Smooth muscle cell (in vitro differentiated cells): Measurements from ENCODE around the gene BRD7. TPM values are rescaled to one million over a fixed set of nuclear protein-coding genes. Genes with fewer than 3 reads are reported as not detected.

ENCODE experiments used
- DNase-seq: peaks from one replicate; lab custom pipeline; 2025; ENCODE audit not compliant: unreplicated experiment; lab: John Stamatoyannopoulos, UW
- H2AFZ ChIP-seq: fragments of 200-600 bp; sonication (generic); 2 replicates; pipeline ENCODE4 v1.6.0; 2016; ENCODE audit warnings: antibody characterized with exemption, low read depth, mild to moderate bottlenecking
- H3F3A ChIP-seq: fragments of 200-600 bp; sonication (generic); 2 replicates; pipeline ENCODE4 v1.6.0; 2017; ENCODE audit warnings: antibody characterized with exemption, low read depth
- H3K27ac ChIP-seq: fragments of 200-600 bp; sonication (generic); 2 replicates; pipeline ENCODE4 v1.5.1; 2016; ENCODE audit warnings: low read depth, mild to moderate bottlenecking
- H3K27me3 ChIP-seq: fragments of 200-600 bp; sonication (generic); 2 replicates; pipeline ENCODE4 v1.6.1; 2016; ENCODE audit warnings: low read depth, mild to moderate bottlenecking
- H3K36me3 ChIP-seq: fragments of 200-600 bp; sonication (generic); 2 replicates; pipeline ENCODE4 v1.5.1; 2016; ENCODE audit warnings: low read depth
- H3K4me1 ChIP-seq: fragments of 200-600 bp; sonication (generic); 2 replicates; pipeline ENCODE4 v1.5.1; 2016; ENCODE audit warnings: low read depth
- H3K4me2 ChIP-seq: fragments of 200-600 bp; sonication (generic); 2 replicates; pipeline ENCODE4 v1.6.0; 2016; ENCODE audit warnings: mild to moderate bottlenecking
- H3K4me3 ChIP-seq: fragments of 200-600 bp; sonication (generic); 2 replicates; pipeline ENCODE4 v1.5.1; 2016; ENCODE audit warnings: mild to moderate bottlenecking
- H3K79me2 ChIP-seq: fragments of 200-600 bp; sonication (generic); 2 replicates; pipeline ENCODE4 v1.6.0; 2016; ENCODE audit warnings: low read depth, mild to moderate bottlenecking
- H3K9ac ChIP-seq: fragments of 200-600 bp; sonication (generic); 2 replicates; pipeline ENCODE4 v1.6.0; 2016; ENCODE audit warnings: low read depth
- H3K9me3 ChIP-seq: fragments of 200-600 bp; sonication (generic); replicated peaks from 2 replicates; pipeline ENCODE4 v1.5.1; 2016; ENCODE audit warnings: low read depth
- H4K20me1 ChIP-seq: fragments of 200-600 bp; sonication (generic); 2 replicates; pipeline ENCODE4 v1.6.0; 2016; ENCODE audit warnings: low read depth
- CTCF ChIP-seq: fragments of 200-600 bp; sonication (generic); IDR thresholded peaks from 2 replicates; pipeline ENCODE4 v1.5.1; 2017; ENCODE audit warnings: borderline replicate concordance, mild to moderate bottlenecking, antibody characterized with exemption; ENCODE audit not compliant: insufficient read depth, poor library complexity, severe bottlenecking
- WGBS: methylation state at CpG from one replicate; pipeline ENCODE4 v1.1.7; 2016; ENCODE audit warnings: low lambda C conversion rate; 5-methylcytosine and 5-hydroxymethylcytosine counted together
- polyA plus RNA-seq: library from polyadenylated mRNA; unstranded; fragments of >200 nt; fragmentation: Nextera tagmentation; extraction: Ambion mirVana; gene quantifications from 2 replicates; pipeline ENCODE4 v1.2.1, GENCODE V29; 2016
- total RNA-seq: library from RNA; depleted of rRNA; stranded (reverse); fragments of >200 nt; gene quantifications from 2 replicates; pipeline ENCODE4 v1.2.3, GENCODE V29; 2014

The BRD7 gene
- total and polyA plus RNA-seq, 2 experiments from 2014 or later = 33.9 to 40.4 TPM

GRCh38 chr16:50297301-50298074 lies 71.3 kb downstream of the BRD7 start:
- Histone ChIP-seq H3F3A (no peaks in the 10 kb centered on the region), H3K79me2 (no peaks in the 10 kb centered on the region), H3K4me3 (no peak overlapping the region), H3K27ac (no peak overlapping the region), H2AFZ (no peak overlapping the region), H3K9ac (no peak overlapping the region), H4K20me1 (no peaks in the 10 kb centered on the region), H3K9me3 (no peaks in the 10 kb centered on the region), H3K4me1 (no peaks in the 10 kb centered on the region), H3K36me3 (no peaks in the 10 kb centered on the region), H3K4me2 (no peak overlapping the region), H3K27me3 (no peaks in the 10 kb centered on the region)
- 90% methylated on average over 13 of the region's 15 CpGs for WGBS
- no peak for TF ChIP-seq CTCF
- no peak for DNase-seq

- no peak overlapping the region for H3K9ac ChIP-seq
These were observed 72.0 kb downstream of the BRD7 start for GRCh38 chr16:50296807-50297206.

GRCh38 chr16:50295541-50296132 lies 73.2 kb downstream of the BRD7 start:
- no peak overlapping the region for H3K4me2 ChIP-seq
- H3F3A ChIP-seq = no peaks in the 10 kb centered on the region
- H3K4me1 ChIP-seq = no peaks in the 10 kb centered on the region
- H3K79me2 ChIP-seq = no peaks in the 10 kb centered on the region
- no peaks in the 10 kb centered on the region for H3K27me3 ChIP-seq
- H3K36me3 ChIP-seq = no peaks in the 10 kb centered on the region
- no peaks in the 10 kb centered on the region for H4K20me1 ChIP-seq
- H3K9ac ChIP-seq = no peak overlapping the region
- DNase-seq = no peak
- WGBS = 98% methylated on average over 7 of the region's 7 CpGs
- no peak for TF ChIP-seq CTCF
- no peaks in the 10 kb centered on the region for H3K9me3 ChIP-seq
- no peak overlapping the region for H3K4me3 ChIP-seq
- H3K27ac ChIP-seq = no peak overlapping the region
- no peak overlapping the region for H2AFZ ChIP-seq

More at GRCh38 chr16:50296807-50297206, 72.0 kb downstream of the BRD7 start:
- no peaks in the 10 kb centered on the region for H3K27me3 ChIP-seq
- WGBS = 97% methylated on average over 2 of the region's 2 CpGs
- H3K79me2 ChIP-seq = no peaks in the 10 kb centered on the region
- no peaks in the 10 kb centered on the region for H3K4me1 ChIP-seq
- H3K4me3 ChIP-seq = no peak overlapping the region
- H3K9me3 ChIP-seq = no peaks in the 10 kb centered on the region
- H3K36me3 ChIP-seq = no peaks in the 10 kb centered on the region
- no peaks in the 10 kb centered on the region for H4K20me1 ChIP-seq
- H3F3A ChIP-seq = no peaks in the 10 kb centered on the region
- H2AFZ ChIP-seq = no peak overlapping the region
- TF ChIP-seq CTCF = no peak
- no peak for DNase-seq
- no peak overlapping the region for H3K27ac ChIP-seq
- no peak overlapping the region for H3K4me2 ChIP-seq

GRCh38 chr16:50294955-50295354 lies 73.8 kb downstream of the BRD7 start:
- Histone ChIP-seq H3K4me2 (no peak overlapping the region), H2AFZ (no peak overlapping the region), H3K79me2 (no peaks in the 10 kb centered on the region), H3K9me3 (no peaks in the 10 kb centered on the region), H3K36me3 (no peaks in the 10 kb centered on the region), H3K27ac (no peak overlapping the region), H3K4me3 (no peak overlapping the region), H3F3A (no peaks in the 10 kb centered on the region), H3K9ac (no peak overlapping the region), H3K4me1 (no peaks in the 10 kb centered on the region), H4K20me1 (no peaks in the 10 kb centered on the region), H3K27me3 (no peaks in the 10 kb centered on the region)
- 92% methylated on average over 4 of the region's 4 CpGs for WGBS
- no peak for DNase-seq
- no peak for TF ChIP-seq CTCF
